NB4 (cell line): Measurements from ENCODE around the gene LETM1.

Experiments
- DNase-seq: peaks from one replicate; pipeline ENCODE4 v3.0.0; 2010; ENCODE audit warnings: low read depth
- H3K4me3 ChIP-seq: one replicate; pipeline ENCODE4 v1.5.1; 2011; ENCODE audit warnings: mild to moderate bottlenecking, low read depth, low read length, moderate library complexity
- CTCF ChIP-seq: IDR thresholded peaks from one replicate; pipeline ENCODE4 v1.5.1; 2012; ENCODE audit warnings: low read depth, low read length
- MAX ChIP-seq: IDR thresholded peaks from 2 replicates; pipeline ENCODE4 v1.6.1; 2011; ENCODE audit warnings: low read depth, low read length
- MYC ChIP-seq: IDR thresholded peaks from 2 replicates; pipeline ENCODE4 v1.6.1; 2011; ENCODE audit warnings: low read depth, low read length
- POLR2A ChIP-seq: IDR thresholded peaks from 2 replicates; pipeline ENCODE4 v1.6.1; 2011; ENCODE audit warnings: mild to moderate bottlenecking; ENCODE audit not compliant: insufficient read length; ENCODE audit errors: extremely low read depth

The LETM1 gene

GRCh38 chr4:1783970-1784369 is 72.0 kb downstream of the LETM1 start:
- DNase-seq, result no peak
- H3K4me3 ChIP-seq, result no peak overlapping the region
- no peak for TF ChIP-seq POLR2A

DNA sequence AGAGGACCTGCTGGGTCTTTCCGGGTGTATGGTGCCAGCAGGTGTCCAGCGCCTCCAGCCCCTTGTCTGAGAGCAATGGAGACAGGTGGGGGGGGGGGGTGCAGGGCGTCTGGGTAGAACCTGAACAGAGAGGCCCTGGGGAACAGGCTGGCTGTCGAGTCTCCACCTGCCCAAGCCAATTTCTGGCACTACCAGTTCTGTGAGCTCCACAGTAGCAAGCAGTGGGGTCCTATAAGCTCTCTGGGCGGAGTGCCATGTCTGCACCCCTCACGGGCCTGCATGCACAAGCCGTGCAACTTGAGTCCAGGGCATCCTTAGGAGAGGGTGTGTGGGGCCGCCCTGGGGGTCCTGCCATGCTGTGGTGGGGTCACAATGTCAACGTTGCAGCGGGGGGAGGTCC is 72.9 kb downstream of the LETM1 start:
- no peak overlapping the region for H3K4me3 ChIP-seq
- TF ChIP-seq MYC, result no peak
- DNase-seq, result no peak

GRCh38 chr4:1780435-1780834 is 75.5 kb downstream of the LETM1 start:
- no peak overlapping the region for H3K4me3 ChIP-seq
- DNase-seq, result no peak
- no peak for TF ChIP-seq MAX
- no peak for TF ChIP-seq CTCF
- no peak for TF ChIP-seq POLR2A
- no peak for TF ChIP-seq MYC

DNA sequence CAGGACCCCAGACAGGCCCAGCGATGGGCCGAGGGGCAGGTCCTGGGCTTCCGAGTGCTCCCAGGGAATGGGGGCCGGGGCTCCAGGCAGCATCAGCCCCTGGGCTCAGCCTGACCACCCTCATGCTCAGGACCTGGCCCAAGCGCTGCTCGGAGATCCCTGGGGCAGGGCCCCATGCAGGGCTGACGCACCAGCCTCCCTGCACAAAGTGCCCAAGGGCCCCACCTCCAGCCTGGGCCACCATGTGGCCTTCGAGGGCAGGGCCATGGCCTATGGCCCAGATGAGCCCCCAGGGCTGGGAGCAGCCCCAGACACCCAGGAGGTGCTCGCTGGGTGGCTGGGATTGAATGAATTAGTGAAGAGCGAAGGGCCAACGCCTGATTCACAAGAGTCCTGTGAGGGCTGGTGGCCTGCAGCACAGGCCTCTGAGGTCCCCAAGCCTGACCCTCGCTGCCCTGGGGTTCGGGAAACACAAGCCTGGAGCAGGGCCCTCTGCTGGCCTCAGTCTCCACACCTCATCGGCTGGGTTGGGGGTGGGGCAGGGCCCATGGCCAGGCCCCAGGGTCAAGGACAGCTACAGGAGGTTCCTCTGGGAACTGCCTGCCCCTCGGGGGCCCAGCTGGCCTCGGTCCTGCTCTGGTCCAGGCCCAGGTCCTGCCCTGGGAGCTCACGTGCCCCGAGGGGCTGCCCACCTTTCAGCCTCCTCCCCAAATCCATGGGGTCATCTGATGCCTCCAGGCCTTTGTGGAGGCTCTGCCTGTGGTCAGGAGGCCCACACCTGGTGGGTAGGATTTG is 76.2 kb downstream of the LETM1 start:
- no peak for DNase-seq
- no peak overlapping the region for H3K4me3 ChIP-seq
- TF ChIP-seq MYC, result no peak
- no peak for TF ChIP-seq MAX
- TF ChIP-seq POLR2A, result no peak
- no peak for TF ChIP-seq CTCF

DNA sequence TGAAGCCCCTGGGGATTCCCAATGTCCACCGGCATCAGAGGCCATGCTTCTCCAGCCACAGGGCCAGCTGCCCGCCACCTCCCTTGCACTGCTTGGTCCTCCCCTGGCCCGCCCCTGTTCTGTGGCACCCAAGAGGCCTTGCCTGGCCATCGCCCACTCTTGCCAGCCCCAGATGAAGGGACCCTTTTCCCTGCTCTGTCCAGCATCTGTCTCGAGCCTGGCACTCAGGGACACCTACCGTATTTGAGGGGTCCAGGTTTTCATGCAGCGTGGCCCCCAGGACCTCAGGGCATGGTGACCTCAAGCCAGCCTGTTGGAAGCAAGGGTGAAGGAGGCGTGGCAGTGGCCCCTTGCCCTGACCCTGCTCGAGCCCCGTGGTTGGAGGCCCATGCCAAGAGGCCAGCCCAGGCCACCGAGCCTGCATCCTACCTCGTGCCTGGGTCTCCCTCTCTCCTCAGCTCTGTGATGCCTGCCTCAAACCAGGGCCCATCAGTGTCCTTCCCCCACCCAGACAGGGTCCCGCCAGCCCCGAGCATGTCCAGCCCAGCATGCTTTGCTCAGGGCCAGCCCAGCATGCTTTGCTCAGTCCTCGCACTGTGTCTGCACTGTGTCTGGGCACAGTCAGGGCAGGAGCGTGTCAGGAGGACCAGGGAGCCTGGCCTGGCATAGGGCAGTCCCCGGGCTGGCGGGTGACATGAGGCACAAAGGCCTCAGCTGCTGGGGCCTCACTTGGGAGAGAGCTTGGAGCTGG is 77.1 kb downstream of the LETM1 start:
- no peak for DNase-seq
- H3K4me3 ChIP-seq, result no peak overlapping the region
- TF ChIP-seq MYC (no peak), MAX (no peak), CTCF (no peak), POLR2A (no peak)

DNA sequence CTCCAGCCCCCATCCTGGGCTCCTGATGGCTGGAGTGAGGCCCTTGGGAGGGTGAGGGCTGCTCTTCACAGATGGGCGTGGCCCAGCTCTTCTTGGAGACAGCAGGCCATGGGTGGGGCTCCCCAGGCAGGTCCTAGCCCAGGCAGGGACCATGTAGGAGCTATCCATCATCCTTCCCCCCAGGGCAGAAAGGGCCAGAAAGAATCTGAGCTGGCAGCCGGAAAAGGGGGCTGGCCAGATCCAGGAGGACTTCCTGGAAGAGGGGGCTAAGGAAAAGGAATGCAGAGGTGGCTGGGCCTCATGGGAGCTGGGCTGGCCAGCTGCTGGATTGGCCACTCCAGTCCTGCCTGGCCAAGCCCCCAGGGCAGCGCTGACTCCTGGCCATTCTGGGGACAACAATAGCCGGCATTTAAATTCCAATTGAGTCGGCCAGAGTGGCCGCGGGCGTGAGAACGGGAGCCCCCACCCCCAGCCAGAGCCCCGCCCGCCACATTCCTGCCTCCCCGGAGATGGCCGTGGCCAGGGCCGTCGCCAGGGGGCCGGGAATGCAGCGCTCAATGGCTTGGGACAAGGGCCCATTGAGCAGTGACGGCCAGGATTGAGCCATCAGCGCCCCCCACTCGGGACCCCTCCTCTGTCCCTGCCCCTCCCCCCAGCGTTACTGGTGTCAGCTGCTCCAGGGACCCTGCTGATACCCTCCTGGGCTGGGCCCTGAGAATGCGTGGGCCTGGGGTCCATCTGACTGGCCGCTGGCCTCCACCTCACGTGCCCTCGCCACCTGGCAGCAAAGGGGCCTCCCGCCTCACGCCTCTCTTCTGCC is 77.9 kb downstream of the LETM1 start:
- no peak overlapping the region for H3K4me3 ChIP-seq
- peak; percentile 39 for DNase-seq
- no peak for TF ChIP-seq MAX
- TF ChIP-seq MYC, result no peak
- TF ChIP-seq CTCF, result no peak
